Thyroid gland (tissue), 4 donors: ENCODE results near the gene CLDN34. TPM values are rescaled to one million over a fixed set of nuclear protein-coding genes. Genes with fewer than 3 reads are reported as not detected.

ENCODE experiments used
- DNase-seq, 2 donors: peaks; one replicate each; pipeline ENCODE4 v3.0.0-alpha.2; 2019
- H3K27ac ChIP-seq, 3 donors: fragments of 200-600 bp; sonication (generic); 1 replicate in 2 of 3; 2 replicates in 1 of 3; pipeline ENCODE4 v1.5.1; 2016 to 2019; ENCODE audit warnings: mild to moderate bottlenecking in 1 of 3, moderate library complexity in 1 of 3
- H3K27me3 ChIP-seq: fragments of 200-600 bp; sonication (generic); one replicate; pipeline ENCODE4 v1.5.1; 2019
- H3K36me3 ChIP-seq, 2 donors: fragments of 200-600 bp; sonication (generic); one replicate each; pipeline ENCODE4 v1.5.1; 2016 to 2019
- H3K4me1 ChIP-seq, 2 donors: fragments of 200-600 bp; sonication (generic); one replicate each; pipeline ENCODE4 v1.5.1; 2017 to 2019
- H3K4me3 ChIP-seq, 3 donors: fragments of 200-600 bp; sonication (generic); replicated peaks in 1 of 3; 1 replicate in 2 of 3; 2 replicates in 1 of 3; pipeline ENCODE4 v1.5.1; 2016; ENCODE audit warnings: mild to moderate bottlenecking in 1 of 3
- H3K9me3 ChIP-seq: fragments of 200-600 bp; sonication (generic); one replicate; pipeline ENCODE4 v1.5.1; 2017
- CTCF ChIP-seq, 6 experiments: fragments of 200-600 bp in 3 of 6; fragments of 450-650 bp in 3 of 6; sonication (generic) in 3 of 6; IDR thresholded peaks; one replicate each; pipeline ENCODE4 v1.5.1; 2016 to 2019; ENCODE audit warnings: antibody characterized with exemption in 6 of 6, mild to moderate bottlenecking in 2 of 6, inconsistent platforms in 1 of 6, moderate library complexity in 1 of 6
- POLR2A ChIP-seq, 2 donors: fragments of 450-650 bp; IDR thresholded peaks; one replicate each; pipeline ENCODE4 v1.6.1; 2017; ENCODE audit warnings: antibody characterized with exemption in 2 of 2, mild to moderate bottlenecking in 2 of 2, moderate library complexity in 1 of 2
- WGBS, 2 donors: methylation state at CpG; one replicate each; pipeline ENCODE4 v1.1.5; 2017; 5-methylcytosine and 5-hydroxymethylcytosine counted together
- intact Hi-C: fragments of 100-400 bp; cut with DNase I; formaldehyde crosslinking; loops from one replicate; pipeline ENCODE4 v1.15.1; 2023
- total RNA-seq, 4 donors: library from RNA; depleted of rRNA; stranded (reverse); fragments of >200 nt; gene quantifications; one replicate each; pipeline ENCODE4 v1.2.3, GENCODE V29; 2016

Gene CLDN34
- total RNA-seq, 4 donors from 2014 or later: 0.67 TPM; not detected in 3

GRCh38 chrX:9952300-9952699, 14.9 kb upstream of the CLDN34 start:
- H3K4me3 ChIP-seq: no peak overlapping the region
- H3K9me3 ChIP-seq: no peaks in the 10 kb centered on the region
- DNase-seq: no peak
- H3K27ac ChIP-seq: no peak overlapping the region
- no peaks in the 10 kb centered on the region for H3K36me3 ChIP-seq
- H3K4me1 ChIP-seq: no peaks in the 10 kb centered on the region
- H3K27me3 ChIP-seq: no peaks in the 10 kb centered on the region
- intact Hi-C loops: no loop called here
- 100% methylated on average over 1 of the region's 1 CpG for WGBS, 2 donors
- TF ChIP-seq POLR2A (IDR thresholded peaks at IDR 0.05) (no peak), CTCF (IDR thresholded peaks at IDR 0.05) (no peak)

- Histone ChIP-seq H3K27me3 (no peaks in the 10 kb centered on the region), H3K9me3 (no peaks in the 10 kb centered on the region), H3K4me3 (no peak overlapping the region), H3K27ac (no peak overlapping the region), H3K4me1 (no peaks in the 10 kb centered on the region), H3K36me3 (no peaks in the 10 kb centered on the region)
- TF ChIP-seq CTCF (IDR thresholded peaks at IDR 0.05): no peak
- TF ChIP-seq POLR2A (IDR thresholded peaks at IDR 0.05): no peak
- DNase-seq: no peak
- 98 to 100% methylated on average over 2 of the region's 2 CpGs for WGBS, 2 donors
- intact Hi-C loops: no loop called here
Observed at GRCh38 chrX:9953396-9953795, 13.8 kb upstream of the CLDN34 start.

- TF ChIP-seq POLR2A (IDR thresholded peaks at IDR 0.05) (no peak), CTCF (IDR thresholded peaks at IDR 0.05) (no peak)
- H3K27ac ChIP-seq: no peak overlapping the region
- WGBS, 2 donors: 85 to 89% methylated on average over 6 of the region's 6 CpGs
- DNase-seq: no peak
- H3K9me3 ChIP-seq: no peaks in the 10 kb centered on the region
- no peaks in the 10 kb centered on the region for H3K27me3 ChIP-seq
- no peaks in the 10 kb centered on the region for H3K4me1 ChIP-seq
- no peaks in the 10 kb centered on the region for H3K36me3 ChIP-seq
- no peak overlapping the region for H3K4me3 ChIP-seq
- intact Hi-C loops: no loop called here
Observed at GRCh38 chrX:9955506-9955905, 11.7 kb upstream of the CLDN34 start.

GRCh38 chrX:9957743-9958142, 9.4 kb upstream of the CLDN34 start:
- Histone ChIP-seq H3K9me3 (no peaks in the 10 kb centered on the region), H3K36me3 (no peaks in the 10 kb centered on the region), H3K4me3 (no peak overlapping the region), H3K27ac (no peak overlapping the region), H3K27me3 (no peaks in the 10 kb centered on the region), H3K4me1 (no peaks in the 10 kb centered on the region)
- no peak for DNase-seq
- intact Hi-C loops: no loop called here
- 89 to 94% methylated on average over 9 of the region's 9 CpGs for WGBS, 2 donors
- no peak for TF ChIP-seq CTCF (IDR thresholded peaks at IDR 0.05)
- no peak for TF ChIP-seq POLR2A (IDR thresholded peaks at IDR 0.05)

GRCh38 chrX:9958183-9958582, 9.0 kb upstream of the CLDN34 start:
- whole genome bisulfite sequencing, 2 donors: 76 to 94% methylated on average over 3 to 4 of the region's 5 CpGs
- DNase-seq: no peak
- Histone ChIP-seq H3K27me3 (no peaks in the 10 kb centered on the region), H3K27ac (no peak overlapping the region), H3K4me1 (no peaks in the 10 kb centered on the region), H3K9me3 (no peaks in the 10 kb centered on the region), H3K4me3 (no peak overlapping the region), H3K36me3 (no peaks in the 10 kb centered on the region)
- intact Hi-C loops: no loop called here
- TF ChIP-seq CTCF (IDR thresholded peaks at IDR 0.05) (no peak), POLR2A (IDR thresholded peaks at IDR 0.05) (no peak)
